CD4-positive, alpha-beta T cell (primary cell): ENCODE measurements around the gene ENTPD3. TPM values are rescaled to one million over a fixed set of nuclear protein-coding genes. Genes with fewer than 3 reads are reported as not detected.

ENCODE experiments used
- ATAC-seq: fragments of 200-7000 bp; cut with Tn5 transposase; one replicate; pipeline ENCODE4 v1.10.0; 2022; ENCODE audit warnings: mild to moderate bottlenecking; ENCODE audit not compliant: poor library complexity
- CTCF ChIA-PET: fragments of 350-600 bp; sonication (Branson Sonifier 250); formaldehyde crosslinking; loops from one replicate; lab custom pipeline; 2021; ENCODE audit warnings: antibody characterized with exemption, inconsistent platforms; lab: Charles Lee
- POLR2A ChIA-PET: fragments of 350-600 bp; sonication (Branson Sonifier 250); formaldehyde crosslinking; loops from one replicate; lab custom pipeline; 2021; ENCODE audit warnings: antibody characterized with exemption, inconsistent platforms; lab: Charles Lee
- DNase-seq, 14 experiments: peaks; one replicate each; pipeline ENCODE4 v3.0.0-alpha.2; 2013 to 2020; ENCODE audit warnings: mixed read lengths in 2 of 14
- H3K27ac ChIP-seq, 2 donors: one replicate each; pipeline versions ENCODE4 v1.5.1 to v1.7.0; 2013; ENCODE audit warnings: low read length in 2 of 2, low read depth in 1 of 2, mild to moderate bottlenecking in 1 of 2
- H3K27me3 ChIP-seq, 2 experiments: 1 replicate in 1 of 2; 2 replicates in 1 of 2; pipeline versions ENCODE4 v1.6.1 to v1.7.0; 2013; ENCODE audit warnings: low read length in 2 of 2, control low read depth in 1 of 2, mild to moderate bottlenecking in 1 of 2, moderate library complexity in 1 of 2; ENCODE audit not compliant: insufficient read depth in 2 of 2, control insufficient read depth in 1 of 2
- H3K36me3 ChIP-seq: one replicate; pipeline ENCODE4 v1.6.1; 2013; ENCODE audit warnings: low read length, control low read depth; ENCODE audit not compliant: insufficient read depth
- H3K4me1 ChIP-seq: one replicate; pipeline ENCODE4 v1.6.1; 2013; ENCODE audit warnings: low read length, control low read depth; ENCODE audit not compliant: insufficient read depth
- H3K4me3 ChIP-seq: one replicate; pipeline ENCODE4 v1.5.1; 2013; ENCODE audit warnings: mild to moderate bottlenecking, low read length, moderate library complexity
- H3K9me3 ChIP-seq, 2 experiments: 1 replicate in 1 of 2; 2 replicates in 1 of 2; pipeline versions ENCODE4 v1.6.1 to v1.7.0; 2013; ENCODE audit warnings: low read length in 2 of 2, mild to moderate bottlenecking in 2 of 2, control low read depth in 1 of 2, moderate library complexity in 1 of 2; ENCODE audit not compliant: control insufficient read depth in 1 of 2, insufficient read depth in 1 of 2
- H3K27ac Mint-ChIP-seq: one replicate; pipeline ENCODE4 v1.8.0; 2020; ENCODE audit warnings: mixed read lengths
- H3K27me3 Mint-ChIP-seq: one replicate; pipeline ENCODE4 v1.8.0; 2021; ENCODE audit warnings: mixed read lengths
- H3K36me3 Mint-ChIP-seq: one replicate; pipeline ENCODE4 v1.8.0; 2021; ENCODE audit warnings: low read depth, mixed read lengths
- H3K4me1 Mint-ChIP-seq: one replicate; pipeline ENCODE4 v1.8.0; 2021; ENCODE audit warnings: low read depth, mixed read lengths
- H3K4me3 Mint-ChIP-seq: one replicate; pipeline ENCODE4 v1.8.0; 2020; ENCODE audit warnings: mild to moderate bottlenecking, mixed read lengths
- H3K9me3 Mint-ChIP-seq: one replicate; pipeline ENCODE4 v1.8.0; 2020; ENCODE audit warnings: mixed read lengths
- CTCF ChIP-seq: fragments of 200-600 bp; IDR thresholded peaks from one replicate; pipeline ENCODE4 v1.8.0; 2022; ENCODE audit warnings: antibody characterized with exemption, mild to moderate bottlenecking
- intact Hi-C, 2 experiments: fragments of 100-400 bp; cut with DNase I in 1 of 2; cut with micrococcal nuclease in 1 of 2; formaldehyde crosslinking; loops; one replicate each; pipeline versions ENCODE4 v1.15.1 to v1.9.0; 2023 to 2025; cut with DNase I, micrococcal nuclease
- total RNA-seq, 174 experiments: library from RNA in 2 of 174; stranded (reverse) in 2 of 174; gene quantifications; one replicate each; pipeline ENCODE4 v1.2.3 and lab custom pipeline; 2021 to 2026

ENTPD3 gene
- total RNA-seq, 2 experiments from 2014 or later: not detected

GRCh38 chr3:40387895-40388254, 891 bp downstream of the ENTPD3 start:
- peaks cover 6% of the 10 kb centered on the region for H3K4me1 Mint-ChIP-seq
- peaks cover 44% of the 10 kb centered on the region for H3K27me3 Mint-ChIP-seq
- peaks cover 0 to 5% of the 10 kb centered on the region in 2 experiments for H3K9me3 ChIP-seq
- ChIA-PET POLR2A (no interaction called here), CTCF (no interaction called here)
- no peak overlapping the region for H3K4me3 ChIP-seq
- H3K36me3 ChIP-seq: no peaks in the 10 kb centered on the region
- H3K36me3 Mint-ChIP-seq: peaks cover 13% of the 10 kb centered on the region
- intact Hi-C loops: no loop called here
- ATAC-seq (no peak), DNase-seq (no peak)
- H3K9me3 Mint-ChIP-seq: no peaks in the 10 kb centered on the region
- H3K27me3 ChIP-seq: peaks cover 21 to 25% of the 10 kb centered on the region in 2 experiments
- no peak overlapping the region for H3K27ac ChIP-seq
- H3K4me1 ChIP-seq: peaks cover 10% of the 10 kb centered on the region
- no peak overlapping the region for H3K27ac Mint-ChIP-seq
- TF ChIP-seq CTCF: no peak
- H3K4me3 Mint-ChIP-seq: no peak overlapping the region

- Histone ChIP-seq H3K9me3 (no peaks in the 10 kb centered on the region), H3K36me3 (no peaks in the 10 kb centered on the region), H3K27me3 (peaks cover 0 to 2% of the 10 kb centered on the region in 2 experiments), H3K4me1 (no peaks in the 10 kb centered on the region), H3K4me3 (no peak overlapping the region), H3K27ac (no peak overlapping the region)
- Mint-ChIP-seq H3K27ac (no peak overlapping the region), H3K36me3 (peaks cover 20% of the 10 kb centered on the region), H3K27me3 (peaks cover 9% of the 10 kb centered on the region), H3K4me1 (no peaks in the 10 kb centered on the region), H3K9me3 (no peaks in the 10 kb centered on the region), H3K4me3 (no peak overlapping the region)
- ChIA-PET CTCF (no interaction called here), POLR2A (no interaction called here)
- intact Hi-C loops: no loop called here
- DNase-seq (no peak), ATAC-seq (no peak)
- no peak for TF ChIP-seq CTCF
These were observed 9.4 kb downstream of the ENTPD3 start for GRCh38 chr3:40396406-40396805.

GRCh38 chr3:40397129-40397528, 10.1 kb downstream of the ENTPD3 start:
- intact Hi-C loops: no loop called here
- no peak for ATAC-seq
- H3K4me3 Mint-ChIP-seq: no peak overlapping the region
- ChIA-PET POLR2A (no interaction called here), CTCF (no interaction called here)
- TF ChIP-seq CTCF: no peak
- Histone ChIP-seq H3K36me3 (no peaks in the 10 kb centered on the region), H3K4me3 (no peak overlapping the region), H3K9me3 (no peaks in the 10 kb centered on the region), H3K4me1 (no peaks in the 10 kb centered on the region), H3K27ac (no peak overlapping the region), H3K27me3 (no peaks in the 10 kb centered on the region)
- no peaks in the 10 kb centered on the region for H3K4me1 Mint-ChIP-seq
- no peak for DNase-seq
- H3K27me3 Mint-ChIP-seq: peaks cover 9% of the 10 kb centered on the region
- peaks cover 15% of the 10 kb centered on the region for H3K36me3 Mint-ChIP-seq
- no peaks in the 10 kb centered on the region for H3K9me3 Mint-ChIP-seq
- H3K27ac Mint-ChIP-seq: no peak overlapping the region
